Measurements from ENCODE around the gene TOX2. TPM values are rescaled to one million over a fixed set of nuclear protein-coding genes. Genes with fewer than 3 reads are reported as not detected.

Gene TOX2
- total RNA-seq, 1 donor from 2014 or later: 0.41 TPM

DNA sequence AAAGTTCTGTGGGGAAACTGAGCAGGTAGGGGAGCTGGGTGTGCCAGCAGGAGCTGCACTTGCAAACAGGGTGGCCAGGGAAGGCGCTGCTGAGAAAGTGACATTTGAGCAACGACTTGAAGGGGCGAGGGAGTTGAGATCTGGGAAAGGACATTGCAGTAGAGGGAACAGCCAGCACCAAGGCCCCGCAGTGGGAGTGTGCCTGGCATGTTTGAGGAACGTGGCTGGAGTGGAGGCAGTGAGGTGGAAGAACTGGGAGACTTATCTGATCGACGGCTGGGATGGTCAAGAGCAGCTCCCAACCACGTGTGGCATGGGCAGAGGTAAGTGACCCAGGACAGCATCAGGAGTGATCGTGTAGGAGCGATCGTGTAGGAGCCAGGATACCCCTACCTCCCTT is 77.3 kb downstream of the TOX2 start:
- FAIRE-seq: no peak
- DNase-seq (ENCODE audit: low spot score in 2 of 2): no peak

DNA sequence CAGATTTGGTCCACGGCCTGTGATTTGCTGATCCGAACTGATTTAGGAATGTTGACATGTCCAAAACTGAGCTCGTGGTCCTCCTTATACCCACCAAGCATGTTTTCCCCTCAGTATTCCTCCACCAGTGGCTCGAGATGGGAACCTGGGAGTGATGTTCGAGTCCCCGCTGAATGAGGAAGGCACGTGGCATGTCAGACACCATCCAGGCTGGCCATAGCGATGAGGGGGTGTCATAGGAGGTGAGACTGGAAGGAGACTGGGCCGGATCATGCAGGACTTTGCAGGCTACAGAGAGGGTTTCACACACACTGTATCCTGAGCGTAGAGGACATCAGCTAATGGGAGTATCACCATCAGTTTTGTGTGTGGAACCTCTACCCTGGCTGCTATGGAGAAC is 78.2 kb downstream of the TOX2 start:
- FAIRE-seq (no peak), DNase-seq (ENCODE audit: low spot score in 2 of 2) (no peak)

GRCh38 chr20:43993560-43993959 is 78.9 kb downstream of the TOX2 start:
- DNase-seq (ENCODE audit: low spot score in 2 of 2) (no peak), FAIRE-seq (no peak)

DNA sequence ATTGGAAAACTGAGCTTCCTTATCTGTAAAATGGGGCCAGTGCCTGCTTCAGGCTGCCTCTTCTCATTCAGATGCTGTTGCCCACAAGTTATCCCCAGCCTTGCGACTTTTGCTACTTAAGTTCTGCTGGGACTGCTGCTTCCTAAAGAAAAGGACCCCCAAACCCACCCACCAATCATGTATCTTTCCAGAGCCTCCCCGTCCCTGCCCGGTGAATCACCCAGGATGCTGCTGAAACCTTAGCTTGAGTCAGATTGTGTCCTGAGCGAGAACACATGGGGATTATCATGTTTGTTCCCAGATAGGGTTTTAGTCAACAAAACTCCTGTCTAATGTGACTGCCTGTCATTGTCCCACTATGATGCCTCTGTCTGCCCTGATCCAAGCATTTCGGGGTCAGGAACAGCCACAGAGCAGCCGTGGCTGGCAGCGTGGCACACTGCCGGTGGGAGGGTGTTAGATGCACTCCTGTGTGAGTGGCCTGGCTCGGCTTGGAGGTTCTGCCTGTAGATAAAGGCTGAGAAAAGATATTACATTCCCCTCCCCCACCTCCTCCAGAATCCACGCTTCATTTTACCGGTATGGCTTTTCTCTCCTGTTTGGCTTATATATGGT is 79.9 kb downstream of the TOX2 start:
- FAIRE-seq (no peak), DNase-seq (ENCODE audit: low spot score in 2 of 2) (no peak)

DNA sequence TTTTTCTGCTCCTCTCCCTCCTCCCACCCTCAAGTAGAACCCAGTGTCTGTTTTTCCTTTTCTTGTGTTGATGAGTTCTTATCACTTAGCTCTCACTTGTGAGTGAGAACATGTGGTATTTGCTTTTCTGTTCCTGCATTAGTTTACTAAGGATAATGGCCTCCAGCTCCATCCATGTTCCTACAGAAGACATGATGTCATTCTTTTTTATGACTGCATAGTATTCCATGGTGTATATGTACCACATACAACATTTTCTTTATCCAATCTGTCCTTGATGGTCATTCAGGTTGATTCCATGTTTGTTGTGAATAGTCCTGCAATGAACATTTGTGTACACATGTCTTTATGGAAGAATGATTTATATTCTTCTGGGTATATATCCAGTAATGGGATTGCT is 81.0 kb downstream of the TOX2 start:
- no peak for DNase-seq (ENCODE audit: low spot score in 2 of 2)
- FAIRE-seq: no peak

DNA sequence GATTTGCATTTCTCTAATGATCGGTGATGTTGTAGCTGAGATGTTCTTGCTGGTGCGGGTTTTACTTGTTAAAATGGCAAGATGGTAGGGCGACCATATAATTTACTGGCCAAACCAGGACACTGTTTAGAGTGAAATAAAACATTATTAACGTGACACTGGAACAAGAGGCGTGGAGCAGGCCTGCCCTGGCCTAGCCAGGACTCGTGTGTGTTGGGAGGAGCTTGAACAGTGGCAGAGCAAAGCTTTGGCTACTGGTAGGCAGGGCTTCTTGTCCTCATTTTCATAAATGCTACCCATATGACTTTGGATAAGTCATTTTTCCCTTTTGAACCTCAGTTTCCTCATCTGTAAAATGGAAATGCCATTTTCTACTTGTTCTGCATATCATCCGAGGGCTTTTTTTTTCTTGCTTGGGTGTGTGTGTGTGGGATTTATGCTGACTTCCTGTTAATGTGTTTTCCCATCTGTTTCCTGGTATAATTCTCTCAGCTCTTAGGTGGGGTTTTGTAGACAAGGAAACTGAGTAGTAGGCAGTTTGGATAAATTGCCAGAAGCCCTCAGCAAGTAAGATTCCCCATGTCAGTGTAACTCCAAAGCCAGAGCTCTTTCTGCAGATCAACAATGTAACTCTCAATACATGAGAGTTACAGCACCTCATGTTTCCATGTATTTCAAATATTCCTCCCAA is 81.7 kb downstream of the TOX2 start:
- FAIRE-seq (no peak), DNase-seq (ENCODE audit: low spot score in 2 of 2) (no peak)

DNA sequence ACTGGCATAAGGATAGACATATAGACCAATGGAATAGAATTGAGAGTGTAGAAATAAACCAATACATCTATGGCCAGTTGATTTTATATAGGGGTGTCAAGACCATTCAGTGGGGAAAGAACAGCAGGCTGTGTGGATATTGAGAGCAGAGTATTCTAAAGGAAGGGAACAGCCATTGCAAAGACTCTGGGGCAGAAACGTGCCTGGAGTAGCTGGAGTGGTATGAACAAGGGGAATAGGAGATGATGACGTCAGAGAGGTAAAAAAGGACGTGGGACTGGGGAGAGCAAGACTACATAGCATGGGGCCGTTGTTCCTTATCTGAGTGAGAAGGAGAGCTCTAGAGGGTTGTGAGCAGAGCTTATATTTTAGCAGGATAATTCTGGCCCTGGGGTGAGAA is 85.2 kb downstream of the TOX2 start:
- no peak for FAIRE-seq

DNA sequence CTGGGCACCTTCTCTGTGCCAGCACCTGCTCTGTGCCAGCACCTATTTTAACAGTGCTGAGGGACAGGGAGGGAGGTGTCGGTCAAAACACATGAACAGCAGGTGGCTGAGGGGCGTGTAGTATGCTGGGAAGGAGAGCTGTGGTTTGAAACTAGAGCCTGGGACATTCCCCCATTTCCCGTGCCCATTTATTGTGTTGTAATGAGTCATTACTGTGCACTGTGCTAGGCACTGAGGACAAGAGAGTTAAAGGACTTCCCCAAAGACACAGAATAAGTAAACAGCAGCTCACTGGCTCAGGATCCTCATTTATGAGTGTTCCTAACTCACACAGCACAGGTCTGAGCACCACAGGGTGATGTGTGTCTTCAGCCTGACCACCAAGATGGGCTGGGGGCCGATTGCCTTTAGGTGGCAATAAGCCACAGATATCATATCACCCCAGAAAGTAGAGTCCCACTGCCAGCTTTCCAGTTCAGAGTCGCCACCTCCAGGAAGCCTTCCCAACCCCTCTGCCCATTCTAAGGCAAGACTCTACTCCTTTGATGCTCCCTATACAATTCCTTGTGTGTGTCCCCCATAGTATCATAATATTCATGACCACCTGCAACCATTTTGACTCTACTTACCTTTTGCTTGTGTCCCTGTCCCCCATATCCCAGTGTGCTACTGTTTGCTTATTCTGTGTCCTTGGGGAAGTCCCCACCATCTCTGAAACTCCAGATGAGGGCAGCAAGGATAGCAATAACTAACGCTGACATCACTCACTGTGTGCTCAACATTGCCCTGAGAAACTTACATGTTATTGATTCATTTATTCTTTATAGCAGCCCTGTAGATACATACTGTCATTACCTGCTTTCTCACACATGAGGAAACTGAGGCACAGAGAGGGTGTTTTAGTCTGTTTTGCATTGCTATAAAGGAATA is 87.3 kb downstream of the TOX2 start:
- no peak for FAIRE-seq
- no peak for DNase-seq (ENCODE audit: low spot score in 2 of 2)

More for the DNA sequence above, 85.2 kb downstream of the TOX2 start:
- DNase-seq (ENCODE audit: low spot score in 2 of 2): no peak

DNA sequence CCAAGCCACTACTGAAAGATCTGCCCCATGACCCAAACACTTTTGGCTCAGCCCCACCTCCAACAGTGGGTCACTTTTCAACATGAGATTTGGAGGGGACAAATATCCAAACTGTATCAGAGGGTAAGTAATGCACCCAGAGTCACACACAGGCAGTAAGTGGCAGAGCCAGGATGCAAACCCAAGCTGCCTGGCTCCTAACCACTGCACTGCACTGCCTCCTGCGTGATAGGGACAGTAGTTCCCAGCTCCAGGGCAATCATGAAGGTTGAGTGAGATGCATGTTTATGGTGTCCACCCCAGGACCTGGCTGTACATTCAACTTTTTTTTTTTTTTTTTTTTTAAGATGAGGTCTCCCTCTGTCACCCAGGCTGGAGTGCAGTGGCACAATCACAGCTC is 88.2 kb downstream of the TOX2 start:
- FAIRE-seq (no peak), DNase-seq (ENCODE audit: low spot score in 2 of 2) (no peak)

GRCh38 chr20:44003609-44004008 is 89.0 kb downstream of the TOX2 start:
- FAIRE-seq: no peak
- DNase-seq (ENCODE audit: low spot score in 2 of 2): no peak

DNA sequence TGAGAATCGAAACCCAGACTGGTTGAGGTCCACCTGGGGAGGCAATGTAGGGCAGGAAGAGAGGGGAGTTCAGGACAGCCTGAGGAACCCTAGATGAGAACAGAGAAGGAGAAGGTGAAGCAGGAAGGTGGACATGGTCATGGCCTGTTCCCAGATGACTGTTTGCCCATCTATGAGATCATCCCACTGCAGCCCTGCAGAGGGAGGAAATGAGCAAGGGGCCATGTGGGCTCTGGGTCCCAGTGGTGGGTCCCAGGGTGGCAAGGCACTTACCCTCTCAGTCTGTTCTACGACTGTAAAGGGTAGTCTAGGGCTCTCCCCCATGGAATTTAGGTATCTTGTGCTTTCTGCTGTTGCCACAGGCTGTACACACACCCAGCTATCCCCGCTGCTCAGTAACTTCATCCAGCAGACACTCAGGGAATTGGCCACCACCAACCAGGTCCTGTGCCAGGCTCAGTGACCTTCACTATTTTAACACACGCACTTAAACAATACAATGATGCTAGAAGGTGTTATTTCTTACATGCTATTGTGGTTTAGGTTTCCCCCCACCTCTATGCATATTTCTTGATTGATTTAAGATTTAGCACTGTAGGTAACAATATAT is 89.8 kb downstream of the TOX2 start:
- DNase-seq (ENCODE audit: low spot score in 2 of 2): no peak
- no peak for FAIRE-seq

DNA sequence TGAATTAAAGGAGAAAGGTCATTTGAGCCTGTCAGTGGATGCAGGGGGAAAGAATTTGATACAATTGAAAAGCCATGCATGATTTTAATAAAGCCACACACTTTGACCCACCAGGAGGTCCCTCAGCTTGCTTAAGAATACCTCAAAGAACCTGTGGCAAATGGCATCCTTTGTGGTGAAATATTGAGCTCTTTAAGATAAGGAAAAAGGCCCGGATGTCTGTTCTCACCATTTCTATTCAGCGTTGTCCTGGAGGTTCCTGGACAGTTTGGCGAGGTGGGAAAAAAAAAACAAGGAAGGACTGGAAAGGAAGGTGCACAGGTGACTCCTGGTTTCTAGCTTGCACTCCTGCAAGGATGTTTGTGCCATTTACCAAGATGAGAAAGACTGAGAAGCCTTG is 91.0 kb downstream of the TOX2 start:
- DNase-seq (ENCODE audit: low spot score in 2 of 2) (no peak), FAIRE-seq (no peak)

DNA sequence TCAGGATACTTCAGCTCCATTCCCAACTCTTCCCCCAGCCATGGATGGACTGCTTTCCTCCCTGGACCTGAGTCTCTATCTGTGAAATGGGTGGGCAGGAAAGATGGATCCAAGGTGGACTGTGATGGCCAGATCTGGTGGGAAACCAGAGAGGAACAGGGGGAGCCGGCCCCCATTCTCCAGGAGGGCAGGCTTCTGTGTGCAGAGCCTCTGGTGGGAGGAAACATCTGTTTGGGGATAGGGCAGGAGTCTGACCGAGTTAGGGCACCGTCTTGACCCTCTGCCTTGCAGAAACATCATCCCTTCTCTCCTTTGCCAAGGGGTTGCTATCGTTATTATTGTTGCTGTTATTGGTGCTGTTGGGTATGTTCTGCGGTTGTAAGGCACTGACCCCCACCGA is 91.5 kb downstream of the TOX2 start:
- no peak for FAIRE-seq
- DNase-seq (ENCODE audit: low spot score in 2 of 2): no peak

GRCh38 chr20:44006578-44006977 is 91.9 kb downstream of the TOX2 start:
- FAIRE-seq: no peak
- DNase-seq (ENCODE audit: low spot score in 2 of 2): no peak

- DNase-seq (ENCODE audit: low spot score in 2 of 2): no peak
- FAIRE-seq: no peak
These were observed 94.4 kb downstream of the TOX2 start for GRCh38 chr20:44008806-44009678.

- DNase-seq (ENCODE audit: low spot score in 2 of 2): no peak
- no peak for FAIRE-seq
These were observed 95.0 kb downstream of the TOX2 start for GRCh38 chr20:44009679-44009992.

DNA sequence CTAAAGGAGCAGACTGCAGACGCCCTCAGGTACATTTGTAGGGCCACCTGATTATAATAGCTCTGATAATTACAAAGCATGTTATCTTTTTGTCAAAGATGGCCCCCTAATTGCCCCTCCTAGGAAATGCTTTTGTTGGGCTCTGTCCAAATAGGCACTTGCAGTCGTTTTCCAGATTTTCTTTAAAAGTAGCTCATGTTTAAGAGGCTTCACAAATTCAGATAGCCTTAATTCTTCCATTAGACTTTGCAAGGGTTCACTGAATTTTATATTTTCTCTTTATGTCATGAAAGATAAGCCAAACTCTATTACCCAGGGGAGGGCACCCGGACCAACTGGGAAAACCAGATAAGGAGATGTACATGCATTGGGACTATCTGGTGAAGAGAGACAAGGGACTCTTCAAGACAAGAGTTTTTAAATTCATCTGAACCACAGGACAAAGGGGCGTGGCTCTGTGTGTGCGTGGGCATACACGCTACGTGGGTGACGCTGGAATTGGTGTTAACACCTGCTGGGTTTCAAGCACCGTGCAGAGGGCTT is 95.6 kb downstream of the TOX2 start:
- FAIRE-seq: no peak
- no peak for DNase-seq (ENCODE audit: low spot score in 2 of 2)

DNA sequence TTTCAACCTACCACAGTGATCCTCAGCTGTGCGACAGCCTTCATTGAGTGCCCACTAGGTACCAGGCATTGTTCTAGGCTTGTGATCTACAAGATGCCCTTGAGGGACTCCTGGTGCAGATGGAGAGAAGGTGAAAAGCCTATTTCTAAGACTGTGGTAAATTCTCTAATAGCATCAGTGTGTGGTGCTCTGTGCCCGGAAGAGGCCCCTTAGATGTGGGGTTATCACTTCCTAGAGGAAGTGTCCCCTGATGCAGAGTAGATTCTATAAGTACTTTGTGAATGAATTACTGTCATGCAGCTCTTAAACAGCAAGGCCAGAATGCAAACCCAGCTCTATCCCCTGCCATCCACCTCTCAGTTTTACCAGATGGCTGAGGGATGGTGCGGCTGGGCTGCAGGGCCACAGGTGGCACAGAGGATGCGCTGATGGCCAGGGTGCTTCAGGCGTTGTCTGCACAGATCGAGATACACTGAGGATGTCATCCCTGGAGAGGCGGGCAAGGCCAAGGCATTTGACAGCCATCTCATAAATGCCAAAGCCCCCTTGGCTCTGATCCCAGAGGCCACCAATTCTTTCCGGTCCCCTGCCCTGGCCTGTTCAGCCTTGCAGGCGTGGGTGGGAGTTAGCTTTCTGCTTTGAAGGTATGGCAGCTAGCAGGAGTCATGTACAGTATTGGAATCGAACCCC is 96.7 kb downstream of the TOX2 start:
- no peak for DNase-seq (ENCODE audit: low spot score in 2 of 2)
- no peak for FAIRE-seq

- DNase-seq (ENCODE audit: low spot score in 2 of 2) (no peak), FAIRE-seq (no peak)
These were observed 98.0 kb downstream of the TOX2 start for GRCh38 chr20:44012466-44013226.

Data from frontal cortex (tissue), 4 donors.